Stimulated activated CD4-positive, alpha-beta T cell treated with anti-CD3 and anti-CD28 coated beads, Interleukin-15, amount 100 ng/mL, for 24 hours (primary cell): ENCODE results near the gene ARHGAP25.

Source experiments
- DNase-seq: peaks from one replicate; pipeline ENCODE4 v3.0.0-alpha.2; 2020

Gene ARHGAP25, protein sequence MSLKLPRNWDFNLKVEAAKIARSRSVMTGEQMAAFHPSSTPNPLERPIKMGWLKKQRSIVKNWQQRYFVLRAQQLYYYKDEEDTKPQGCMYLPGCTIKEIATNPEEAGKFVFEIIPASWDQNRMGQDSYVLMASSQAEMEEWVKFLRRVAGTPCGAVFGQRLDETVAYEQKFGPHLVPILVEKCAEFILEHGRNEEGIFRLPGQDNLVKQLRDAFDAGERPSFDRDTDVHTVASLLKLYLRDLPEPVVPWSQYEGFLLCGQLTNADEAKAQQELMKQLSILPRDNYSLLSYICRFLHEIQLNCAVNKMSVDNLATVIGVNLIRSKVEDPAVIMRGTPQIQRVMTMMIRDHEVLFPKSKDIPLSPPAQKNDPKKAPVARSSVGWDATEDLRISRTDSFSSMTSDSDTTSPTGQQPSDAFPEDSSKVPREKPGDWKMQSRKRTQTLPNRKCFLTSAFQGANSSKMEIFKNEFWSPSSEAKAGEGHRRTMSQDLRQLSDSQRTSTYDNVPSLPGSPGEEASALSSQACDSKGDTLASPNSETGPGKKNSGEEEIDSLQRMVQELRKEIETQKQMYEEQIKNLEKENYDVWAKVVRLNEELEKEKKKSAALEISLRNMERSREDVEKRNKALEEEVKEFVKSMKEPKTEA

DNA sequence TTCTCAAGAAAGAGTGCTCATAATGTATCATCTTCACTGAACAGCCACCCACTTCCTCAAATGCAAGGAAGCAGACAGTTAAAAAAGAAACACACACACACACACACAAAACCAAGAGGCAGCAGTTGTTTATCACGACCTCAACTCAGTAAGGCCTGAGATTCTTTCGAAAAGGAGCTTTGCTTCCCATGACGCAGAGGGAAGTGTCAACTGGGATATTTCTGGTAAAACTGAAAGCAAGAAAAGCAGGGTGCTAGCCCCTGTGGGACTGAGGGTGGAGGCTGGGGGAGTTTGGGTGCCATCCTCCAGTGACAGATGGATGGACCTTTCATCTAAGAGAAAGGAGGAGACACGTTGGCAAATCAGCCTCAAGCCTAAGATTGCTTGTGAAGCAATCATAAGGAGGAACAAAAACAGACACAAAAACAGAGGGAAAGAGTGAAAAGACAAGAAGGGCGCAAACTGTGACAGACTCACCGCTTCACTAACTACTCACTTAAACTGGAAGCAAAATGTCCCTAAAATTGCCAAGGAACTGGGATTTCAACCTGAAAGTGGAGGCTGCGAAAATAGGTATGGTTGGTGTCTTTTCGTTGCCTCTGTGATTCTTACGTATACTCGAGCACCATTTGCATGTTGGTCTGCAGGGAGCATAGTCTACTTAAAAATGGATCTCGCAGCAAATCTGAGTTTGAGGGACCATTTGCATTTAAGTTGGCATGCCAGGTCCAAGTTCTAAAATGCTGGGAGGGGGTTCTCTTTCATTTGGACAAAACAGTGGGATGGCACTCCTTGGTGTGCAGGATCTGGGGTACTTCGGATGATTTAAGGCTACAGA is at the start of gene ARHGAP25:
TSS of gene ARHGAP25 (plus strand) at position 124 of the 838 bp plus-strand sequence. CDS start at position 513, 389 bp downstream.
- DNase-seq: peak; percentile 80

DNA sequence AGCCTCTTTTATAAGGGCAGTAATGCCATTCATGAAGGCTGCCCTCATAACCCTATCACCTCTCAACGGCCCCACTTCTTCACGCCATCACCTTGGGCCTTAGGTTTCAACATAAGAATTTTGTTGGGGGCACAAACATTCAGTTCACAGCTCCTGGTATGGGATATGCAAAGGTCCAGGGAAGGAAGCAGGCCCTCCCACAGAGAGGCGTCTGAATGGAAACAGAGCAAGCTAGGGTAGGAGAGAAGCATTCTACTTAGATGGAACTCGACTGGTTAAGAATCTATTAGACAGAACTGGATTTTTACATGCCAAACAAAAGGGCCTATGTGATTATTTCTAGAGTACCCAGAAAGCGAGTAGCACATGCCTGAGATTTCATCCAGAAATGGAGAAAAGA is 48.4 kb upstream of the ARHGAP25 start:
- DNase-seq: no peak

DNA sequence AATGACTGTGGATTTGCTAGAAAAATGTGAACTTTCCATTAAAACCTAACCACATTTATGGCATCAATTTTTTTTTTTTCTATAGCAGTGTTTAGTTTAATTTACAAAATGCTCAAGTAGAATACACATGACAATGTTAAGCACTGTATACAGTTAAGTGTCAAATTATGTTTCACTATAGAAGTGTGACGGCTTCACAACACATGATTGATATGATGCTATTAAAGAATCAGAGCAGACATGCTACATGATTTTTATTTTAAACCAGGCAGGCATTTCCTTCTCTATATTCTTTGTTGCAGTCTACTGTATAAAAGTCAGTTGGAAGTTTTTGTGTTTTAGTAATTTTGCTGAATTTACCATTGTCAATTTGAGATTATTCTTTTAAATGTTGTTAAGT is 47.6 kb upstream of the ARHGAP25 start:
- no peak for DNase-seq

DNA sequence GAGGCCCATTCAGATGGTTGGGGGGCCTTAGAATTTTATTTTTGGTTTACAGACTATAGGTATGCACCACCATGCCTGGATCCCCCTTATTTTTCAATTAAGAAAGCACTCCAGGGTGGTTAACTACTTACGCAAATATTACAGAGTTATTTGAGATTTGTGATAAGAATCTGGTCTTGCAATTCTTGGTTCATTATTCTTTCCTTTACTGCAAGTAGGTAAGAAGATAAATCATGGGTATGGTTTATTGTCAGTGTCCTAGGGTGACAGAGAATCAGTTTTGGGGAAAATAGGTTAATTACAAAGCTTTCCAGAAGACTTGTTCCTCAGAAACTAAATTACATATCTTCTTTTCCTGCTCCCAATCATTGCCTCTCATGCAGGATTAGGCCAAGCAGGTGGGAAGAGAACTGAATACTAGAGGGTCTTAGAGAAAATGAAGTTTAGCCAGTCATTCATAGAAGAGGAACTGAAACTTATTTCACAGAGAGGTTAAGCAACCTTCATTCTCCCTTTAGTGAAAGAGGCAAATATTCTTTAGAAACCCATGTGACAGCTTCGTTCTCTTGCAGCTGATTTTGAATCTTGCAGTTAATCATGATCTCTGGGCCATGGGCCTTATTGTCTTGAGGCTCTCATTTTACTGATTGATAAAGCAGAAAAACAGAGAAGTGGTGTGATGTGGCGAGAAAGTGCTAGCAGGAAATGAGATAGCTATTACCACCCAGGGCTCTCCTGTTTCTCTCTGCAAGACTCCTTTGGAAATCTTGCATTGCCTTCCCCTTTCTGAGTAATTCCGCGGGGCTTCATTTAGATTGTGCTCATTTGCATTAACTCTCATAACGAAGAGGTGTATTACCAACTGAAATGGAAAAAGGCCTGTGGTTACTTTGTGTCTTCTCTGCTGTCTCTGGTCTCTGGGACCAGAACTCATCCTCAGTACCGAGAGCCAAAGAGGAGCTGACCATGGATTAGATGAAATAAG is 44.8 kb upstream of the ARHGAP25 start:
- DNase-seq: peak; percentile 48

DNA sequence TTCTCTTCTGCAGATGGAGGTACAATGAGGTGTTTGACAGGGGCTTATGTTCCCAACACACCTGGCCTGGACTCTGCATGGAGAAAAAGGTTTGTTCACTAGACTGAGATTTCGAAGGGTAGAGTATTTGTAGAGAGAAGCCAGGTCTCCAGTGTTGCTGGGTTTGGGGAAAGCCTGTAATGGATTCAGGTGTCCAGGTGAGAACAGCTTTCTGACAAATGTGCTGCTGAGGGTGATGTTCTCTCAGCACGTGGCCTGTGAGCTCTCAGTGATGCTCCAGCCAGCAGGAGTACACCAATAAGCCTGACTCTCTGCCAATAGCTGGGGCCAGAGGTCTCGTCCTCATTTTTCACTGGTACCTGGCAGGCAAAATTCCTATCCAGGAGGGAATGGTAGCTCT is 43.8 kb upstream of the ARHGAP25 start:
- no peak for DNase-seq

DNA sequence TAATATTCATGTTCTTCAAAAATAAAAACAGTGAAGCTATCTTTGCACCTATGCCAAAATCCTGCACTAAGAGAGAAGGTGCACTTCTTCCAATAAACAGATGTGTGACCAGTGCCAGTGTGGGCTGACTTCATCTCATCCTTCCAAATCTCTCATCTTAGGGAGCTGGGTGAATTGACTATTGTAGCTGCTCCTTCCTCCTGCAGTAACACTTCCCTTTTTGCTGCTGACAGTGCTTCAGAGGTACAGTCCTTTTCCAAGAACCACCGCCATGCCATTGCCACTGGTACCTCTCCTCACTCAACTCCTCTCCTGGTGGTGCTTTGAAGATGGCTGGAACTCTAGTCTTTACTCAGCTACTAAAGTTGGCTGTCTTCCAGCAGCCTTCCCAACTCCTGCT is 42.1 kb upstream of the ARHGAP25 start:
- DNase-seq: no peak

DNA sequence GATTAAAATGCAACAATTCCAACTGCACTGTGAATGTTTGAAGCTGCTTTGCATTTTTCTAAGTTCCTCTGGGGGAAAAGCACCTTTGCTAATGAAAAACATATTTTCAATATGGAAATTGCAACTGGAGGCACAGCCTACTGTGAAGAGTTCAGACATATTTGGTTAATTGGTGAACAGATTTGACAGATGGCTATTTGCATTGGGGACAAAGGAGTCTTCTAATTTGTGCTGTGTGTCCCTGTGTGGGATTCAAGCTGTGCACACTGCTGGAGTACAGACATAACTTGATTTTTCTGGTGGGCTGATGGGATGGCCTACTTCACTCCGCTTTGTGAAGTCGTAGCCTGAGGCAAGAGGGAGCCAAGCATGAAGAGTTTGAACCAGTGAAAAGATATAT is 40.7 kb upstream of the ARHGAP25 start:
- no peak for DNase-seq

DNA sequence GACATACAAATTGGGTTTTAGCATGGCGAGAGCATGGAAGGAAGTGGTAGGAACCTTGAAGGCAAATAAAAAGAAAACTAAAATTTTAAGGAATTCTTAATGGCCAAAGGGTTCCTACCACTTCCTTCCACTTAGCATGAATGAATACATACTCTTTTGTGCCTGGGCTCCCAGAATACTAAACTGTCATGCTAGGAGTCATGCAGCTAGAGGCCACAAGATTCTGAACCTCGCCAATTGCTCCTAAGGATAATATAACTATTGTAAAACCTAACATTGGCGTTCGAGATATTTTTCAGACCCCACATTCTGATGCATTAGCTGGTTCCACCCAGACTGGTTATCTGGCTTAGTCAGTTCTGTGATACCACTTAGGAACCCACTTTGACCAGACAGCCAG is 38.6 kb upstream of the ARHGAP25 start:
- DNase-seq: no peak

DNA sequence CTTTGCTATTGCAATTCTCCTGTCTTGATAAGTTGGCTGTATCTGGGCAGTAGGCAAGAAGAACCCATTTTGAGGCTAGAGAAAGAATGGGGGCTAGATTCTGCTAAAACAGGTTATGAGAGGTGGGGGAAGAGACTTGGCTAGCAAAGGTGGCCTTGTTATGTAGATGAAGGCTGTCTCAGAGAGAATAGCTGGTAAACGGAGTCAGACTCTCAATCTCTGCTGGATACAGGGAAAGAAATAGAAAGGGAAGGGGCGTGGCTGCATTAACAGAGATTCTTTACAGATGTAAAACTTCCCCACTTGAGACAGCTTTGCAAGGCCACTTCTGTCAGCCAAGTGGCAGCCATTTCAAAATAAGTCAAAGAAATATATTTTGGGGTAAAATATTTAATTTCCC is 38.1 kb upstream of the ARHGAP25 start:
- DNase-seq: no peak

DNA sequence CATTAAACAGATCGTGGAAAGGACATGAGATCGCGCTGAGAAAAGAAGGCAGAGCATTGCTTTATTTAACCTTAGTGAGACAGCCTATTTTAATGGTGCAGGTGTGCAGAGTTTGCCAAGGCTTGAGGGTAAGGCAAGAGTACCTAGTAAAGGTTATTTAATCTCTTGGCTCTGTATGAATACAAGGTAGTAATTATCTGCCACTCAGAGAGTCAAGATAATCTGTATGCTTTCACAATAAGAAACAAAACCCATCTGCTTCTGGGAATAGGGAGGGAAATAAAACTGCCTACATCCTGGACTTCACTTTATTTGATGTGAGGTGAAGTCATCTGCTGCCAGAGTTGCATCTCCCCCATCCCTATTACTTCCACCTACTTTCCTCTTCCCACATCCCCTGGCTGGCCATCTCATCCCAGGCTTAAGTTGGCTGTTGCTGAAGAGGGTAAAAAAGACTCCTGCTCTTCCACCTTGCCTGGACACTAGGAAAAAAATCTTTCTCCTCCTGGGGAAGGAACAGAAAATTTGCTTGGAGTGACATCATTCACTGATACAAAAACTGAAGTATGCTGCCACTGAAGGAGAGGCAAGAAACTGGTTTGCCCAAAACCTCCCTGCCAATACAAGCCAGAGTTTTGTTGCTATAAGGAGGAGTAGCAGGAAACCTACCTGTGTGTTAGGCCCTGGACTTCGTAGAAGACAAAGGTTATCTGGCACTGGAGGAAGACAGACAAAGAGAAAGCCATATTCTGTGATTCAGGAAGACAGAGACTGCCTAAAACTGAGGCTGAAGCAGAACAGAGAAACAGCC is 35.8 kb upstream of the ARHGAP25 start:
- no peak for DNase-seq

DNA sequence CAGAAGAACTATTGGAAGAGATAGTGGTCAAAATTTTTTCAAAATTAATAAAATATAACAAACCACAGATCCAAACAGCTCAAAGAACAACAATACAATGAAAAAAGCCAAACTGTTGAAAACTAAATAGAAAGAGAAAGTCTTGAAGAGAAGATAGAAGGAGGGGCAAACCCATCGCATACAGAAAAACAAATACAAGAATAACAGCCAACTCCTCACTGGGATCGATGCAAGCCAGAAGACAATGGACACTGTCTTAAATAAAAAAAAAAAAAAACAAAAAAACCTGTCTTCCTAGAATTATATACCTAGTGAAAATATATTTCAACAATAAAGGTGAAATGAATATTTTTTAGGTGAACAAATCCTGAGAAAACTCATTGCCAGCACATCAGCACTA is 34.1 kb upstream of the ARHGAP25 start:
- DNase-seq: no peak

DNA sequence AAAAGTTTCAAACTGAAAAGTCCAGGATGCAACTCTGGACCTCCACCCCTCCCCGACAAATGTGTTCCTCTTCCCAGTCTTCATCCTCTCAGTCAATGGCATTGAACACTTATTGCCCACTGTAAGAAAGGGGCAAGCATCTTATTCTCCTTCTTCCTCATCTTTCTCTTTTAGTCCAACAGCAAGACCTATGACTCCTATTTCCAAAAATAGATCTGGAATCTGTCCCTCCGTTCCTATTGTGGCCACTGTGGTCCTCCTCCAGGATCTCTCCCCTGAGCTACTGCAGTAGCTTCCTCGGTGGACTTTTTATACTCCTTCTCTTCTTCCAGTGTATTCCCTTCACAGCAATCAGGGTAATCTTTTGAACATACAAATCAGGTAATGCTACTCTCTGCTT is 28.0 kb upstream of the ARHGAP25 start:
- no peak for DNase-seq

DNA sequence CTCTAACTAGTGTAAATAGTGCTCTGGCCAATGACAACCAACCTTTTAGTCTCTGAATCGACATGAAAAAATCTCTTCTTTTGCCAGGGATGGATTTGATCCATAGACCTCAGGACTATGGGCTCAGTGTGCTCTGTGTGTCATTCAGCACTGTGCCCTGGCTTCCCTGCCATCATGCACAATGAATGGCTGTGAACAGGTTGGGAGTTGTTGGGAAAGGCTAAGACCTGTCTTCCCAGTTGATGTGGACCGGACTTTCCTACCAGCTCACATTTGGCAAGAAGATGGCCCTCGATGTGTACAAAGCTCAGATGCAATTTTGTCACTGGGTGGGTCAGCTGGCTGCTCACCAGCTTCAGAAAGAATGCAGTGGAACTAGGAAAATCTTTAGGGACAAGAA is 26.0 kb upstream of the ARHGAP25 start:
- DNase-seq: no peak

DNA sequence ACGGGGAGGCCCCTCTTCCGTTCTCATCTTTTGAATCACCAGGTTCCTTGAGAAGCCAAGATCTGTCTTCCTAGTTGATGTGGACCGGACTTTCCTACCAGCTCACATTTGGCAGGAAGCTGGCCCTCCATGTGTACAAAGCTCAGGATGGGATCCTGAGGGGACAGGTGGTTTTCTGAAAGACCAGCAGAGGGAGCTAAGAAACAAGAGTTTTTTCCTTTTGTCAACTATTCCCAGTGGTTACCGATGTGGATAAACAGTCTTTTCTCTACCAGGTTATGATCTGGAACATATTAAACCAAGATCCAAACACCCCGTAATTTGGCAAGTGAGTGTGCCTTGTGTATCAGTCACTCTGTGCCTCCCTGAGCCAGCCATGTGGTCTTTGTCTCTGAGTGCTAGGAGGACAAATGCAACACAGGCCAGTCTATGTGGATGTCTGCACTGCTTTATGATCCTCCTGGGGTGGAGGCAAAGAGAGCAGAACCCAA is 25.1 kb upstream of the ARHGAP25 start:
- peak; percentile 27 for DNase-seq

DNA sequence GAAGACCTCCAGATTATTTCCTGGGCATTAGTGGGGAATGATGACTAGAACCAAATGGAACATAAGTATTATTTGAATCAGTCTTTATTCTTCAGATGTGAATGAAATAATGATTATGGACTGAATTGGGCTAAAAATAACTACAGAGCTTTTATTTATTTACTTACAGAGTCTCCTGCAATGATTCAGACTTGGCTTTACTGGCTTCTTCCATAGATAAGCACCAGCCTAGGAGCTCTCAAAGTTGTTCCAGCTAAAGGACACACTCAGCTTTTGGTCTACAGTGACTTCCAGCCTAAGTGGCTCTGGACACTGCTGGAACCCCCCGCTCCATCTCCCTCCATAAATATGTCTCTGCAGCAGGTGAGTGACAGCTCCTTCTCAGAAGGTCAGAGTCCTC is 24.3 kb upstream of the ARHGAP25 start:
- DNase-seq: no peak

DNA sequence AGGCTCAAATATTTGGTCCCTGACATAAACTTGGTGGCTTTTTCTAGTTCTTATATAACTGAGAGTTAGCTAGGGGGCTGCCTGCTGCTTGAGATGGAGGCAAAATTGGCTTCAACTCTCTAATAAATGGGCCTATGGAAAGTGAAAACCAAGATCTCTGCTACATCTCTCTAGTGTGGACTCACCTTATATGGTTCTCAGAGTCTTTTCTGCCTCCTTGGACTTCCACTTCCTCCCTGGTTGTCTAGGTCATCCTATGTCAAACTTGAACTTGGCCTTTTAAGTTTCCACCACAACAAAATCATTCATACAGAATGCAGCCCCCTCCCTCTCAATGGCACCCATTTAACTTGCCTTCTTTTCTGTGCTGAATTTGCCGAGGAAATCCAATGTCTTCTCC is 23.9 kb upstream of the ARHGAP25 start:
- no peak for DNase-seq

DNA sequence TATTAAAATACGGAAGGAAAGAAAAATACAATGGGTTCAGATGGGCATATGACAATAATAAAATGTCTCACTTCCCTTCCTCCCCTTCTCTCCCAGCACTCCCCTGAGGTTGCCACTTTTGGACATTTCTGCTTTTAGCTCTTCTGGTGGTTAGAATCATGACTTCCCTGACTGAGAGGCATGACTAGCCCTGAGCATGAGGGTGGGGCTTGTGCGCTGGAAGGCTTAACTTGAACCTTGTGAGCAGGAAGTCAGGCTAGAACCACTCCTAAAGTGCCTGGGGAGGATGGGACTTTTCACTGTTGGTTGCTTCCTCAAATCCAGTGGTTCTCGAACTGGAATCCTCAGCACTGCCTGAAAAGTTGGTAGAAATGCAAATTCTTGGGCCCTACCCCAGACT is 19.7 kb upstream of the ARHGAP25 start:
- peak; percentile 70 for DNase-seq

DNA sequence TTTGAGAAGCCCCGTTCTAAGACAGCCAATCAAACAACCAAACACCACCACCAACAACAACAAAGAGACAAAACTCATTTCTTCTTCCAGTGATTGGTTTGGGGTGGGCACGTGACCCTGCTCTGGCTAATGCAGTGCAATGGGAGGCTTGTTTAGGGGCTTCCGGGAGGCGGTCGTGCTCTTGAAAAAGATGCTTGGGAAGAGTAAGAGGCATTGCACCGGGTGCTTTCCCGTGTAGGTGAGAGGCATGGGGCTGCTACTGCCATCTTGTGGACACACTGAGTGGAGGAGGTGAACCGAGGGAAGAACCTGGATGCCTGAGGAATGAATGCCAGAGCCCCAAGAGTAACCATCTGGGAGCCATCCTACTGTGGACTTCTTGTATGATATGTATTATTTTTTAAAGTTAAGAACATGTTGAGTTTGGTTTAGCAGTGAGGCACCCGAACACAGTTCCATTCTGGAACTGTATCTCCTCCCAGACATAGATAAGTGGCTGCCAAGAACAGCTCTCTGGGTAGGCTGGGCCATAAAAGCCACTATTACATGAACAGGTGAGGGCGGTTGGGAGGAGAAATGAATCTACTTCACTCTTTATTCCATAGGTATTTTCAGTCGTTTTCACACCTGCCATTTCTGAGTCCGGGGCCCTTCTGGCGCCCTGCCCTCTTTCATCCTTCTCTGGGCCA is 19.1 kb upstream of the ARHGAP25 start:
- DNase-seq: peak; percentile 72

DNA sequence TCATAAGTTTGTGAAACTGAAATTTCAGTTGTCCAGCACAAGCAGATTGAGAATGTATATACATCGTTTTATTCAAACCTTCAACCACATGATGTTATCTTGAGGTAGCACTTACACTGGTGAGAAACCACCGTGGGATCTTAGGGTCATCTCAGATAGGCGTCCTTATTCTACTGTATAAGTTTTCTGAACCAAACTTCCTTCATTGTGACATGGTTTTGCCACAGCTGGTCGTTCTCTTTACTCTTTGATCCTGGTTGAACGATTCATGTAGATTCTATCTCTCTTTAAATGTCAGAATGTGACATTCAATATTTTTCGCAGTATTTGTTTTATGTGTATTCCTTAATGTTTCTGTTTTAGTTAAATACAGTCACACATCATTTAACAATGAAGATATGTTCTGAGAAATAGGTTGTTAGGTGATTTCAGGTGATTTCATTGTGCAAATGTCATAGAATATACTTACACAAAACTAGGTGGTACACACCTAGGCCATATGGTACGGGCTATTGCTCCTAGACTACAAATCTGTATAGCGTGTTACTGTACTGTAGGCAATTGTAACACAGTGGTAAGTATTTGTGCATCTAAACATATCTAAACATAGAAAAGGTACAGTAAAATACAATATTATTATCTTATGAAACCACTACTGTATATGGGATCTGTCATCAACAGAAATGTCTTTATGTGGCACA is 17.9 kb upstream of the ARHGAP25 start:
- DNase-seq: no peak

DNA sequence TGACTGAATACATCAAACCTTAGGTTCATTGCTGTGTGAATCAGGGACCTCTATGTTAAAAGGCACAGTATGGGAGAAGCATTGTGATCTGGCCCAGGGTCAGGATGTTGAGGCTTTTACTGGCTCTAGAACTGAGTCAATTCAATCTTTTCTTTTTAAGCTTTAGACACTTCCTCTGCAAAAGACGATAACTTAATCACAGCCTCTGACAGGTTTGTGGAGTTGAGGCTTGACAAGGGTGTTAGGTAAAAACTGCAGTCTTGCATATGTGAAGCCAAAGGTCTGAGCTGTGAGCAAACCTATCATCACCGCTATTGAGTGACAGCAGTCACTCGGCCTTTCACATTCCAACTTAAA is 17.3 kb upstream of the ARHGAP25 start:
- DNase-seq: peak; percentile 64
